GM12892 (cell line): Measurements from ENCODE around the gene EPHA6.

Experiments
- DNase-seq: peaks from one replicate; pipeline ENCODE4 v3.0.0; 2011; ENCODE audit not compliant: insufficient read length
- FAIRE-seq: peaks from 2 replicates; lab custom pipeline; 2011; peaks lifted over from hg19 to GRCh38; lab: Jason Lieb, UNC
- POLR2A ChIP-seq: IDR thresholded peaks from 2 replicates; pipeline ENCODE4 v1.6.1; 2011; ENCODE audit warnings: low read depth, low read length, control low read depth
- POLR2AphosphoS5 ChIP-seq: IDR thresholded peaks from 2 replicates; pipeline ENCODE4 v1.6.1; 2011; ENCODE audit warnings: low read depth, low read length, control low read depth
- TAF1 ChIP-seq: IDR thresholded peaks from 2 replicates; pipeline ENCODE4 v1.6.1; 2011; ENCODE audit warnings: low read depth, mild to moderate bottlenecking, control low read depth, low read length, borderline replicate concordance

EPHA6 gene

GRCh38 chr3:97763586-97764406 lies 949.4 kb downstream of the EPHA6 start:
- FAIRE-seq (no peak), DNase-seq (peak; percentile 0)
- TF ChIP-seq POLR2AphosphoS5 (no peak), TAF1 (no peak)

GRCh38 chr3:97764407-97765238 lies 950.2 kb downstream of the EPHA6 start, which contains the start of gene ARL6:
TSS of gene ARL6 (plus strand) at chr3:97764758. CDS start at chr3:97768108, 3,350 bp downstream.
- DNase-seq (peak; percentile 48), FAIRE-seq (peak; percentile 99)
- TF ChIP-seq POLR2A (peak; percentile 77), POLR2AphosphoS5 (peak; percentile 58), TAF1 (peak; percentile 52; the same call in 1 of the 2 replicates)

GRCh38 chr3:97765336-97765735 lies 950.9 kb downstream of the EPHA6 start:
- DNase-seq (no peak), FAIRE-seq (peak; percentile 14)
- TF ChIP-seq TAF1 (no peak), POLR2A (no peak), POLR2AphosphoS5 (no peak)

GRCh38 chr3:97772926-97773325 lies 958.5 kb downstream of the EPHA6 start:
- FAIRE-seq (no peak), DNase-seq (no peak)
- TF ChIP-seq POLR2AphosphoS5: no peak
- TF ChIP-seq POLR2A: no peak
- no peak for TF ChIP-seq TAF1

- no peak for FAIRE-seq
- TF ChIP-seq TAF1 (no peak), POLR2AphosphoS5 (no peak), POLR2A (no peak)
- no peak for DNase-seq
Measured at GRCh38 chr3:97778152-97778551, 963.8 kb downstream of the EPHA6 start.

- TF ChIP-seq POLR2A: no peak
- TF ChIP-seq POLR2AphosphoS5: no peak
- no peak for TF ChIP-seq TAF1
- peak; percentile 82 for FAIRE-seq
- no peak for DNase-seq
Measured at GRCh38 chr3:97793420-97794019, 979.1 kb downstream of the EPHA6 start.

- FAIRE-seq (no peak), DNase-seq (no peak)
- TF ChIP-seq POLR2AphosphoS5: no peak
- TF ChIP-seq POLR2A: no peak
Measured at GRCh38 chr3:97795951-97796350, 981.6 kb downstream of the EPHA6 start.
